Parathyroid adenoma (tissue), 2 donors: Measurements from ENCODE around the gene TOMM6.

Experiments
- H2AFZ ChIP-seq: fragments of 300-600 bp; sonication (generic); one replicate; pipeline ENCODE4 v1.7.0; 2017; ENCODE audit warnings: antibody characterized with exemption, mild to moderate bottlenecking
- H3K27ac ChIP-seq: fragments of 300-600 bp; sonication (generic); one replicate; pipeline ENCODE4 v1.7.0; 2017
- H3K27me3 ChIP-seq: fragments of 300-600 bp; sonication (generic); one replicate; pipeline ENCODE4 v1.7.0; 2017; ENCODE audit warnings: low read length; ENCODE audit not compliant: control insufficient read depth, insufficient read depth
- H3K36me3 ChIP-seq: fragments of 300-600 bp; sonication (generic); one replicate; pipeline ENCODE4 v1.7.0; 2017; ENCODE audit warnings: low read length; ENCODE audit not compliant: control insufficient read depth, insufficient read depth
- H3K4me1 ChIP-seq: fragments of 300-600 bp; sonication (generic); one replicate; pipeline ENCODE4 v1.7.0; 2017; ENCODE audit warnings: control low read depth
- H3K4me2 ChIP-seq: fragments of 300-600 bp; sonication (generic); one replicate; pipeline ENCODE4 v1.7.0; 2017; ENCODE audit warnings: low read length
- H3K4me3 ChIP-seq: fragments of 300-600 bp; sonication (generic); one replicate; pipeline ENCODE4 v1.7.0; 2017; ENCODE audit warnings: low read depth, low read length
- H3K79me2 ChIP-seq: fragments of 300-600 bp; sonication (generic); one replicate; pipeline ENCODE4 v1.7.0; 2017; ENCODE audit warnings: control low read depth
- H3K9ac ChIP-seq: fragments of 300-600 bp; sonication (generic); one replicate; pipeline ENCODE4 v1.7.0; 2017; ENCODE audit warnings: mild to moderate bottlenecking
- H3K9me3 ChIP-seq: fragments of 300-600 bp; sonication (generic); one replicate; pipeline ENCODE4 v1.7.0; 2017; ENCODE audit warnings: low read length; ENCODE audit not compliant: control insufficient read depth
- CTCF ChIP-seq: fragments of 300-600 bp; sonication (generic); IDR thresholded peaks from one replicate; pipeline ENCODE4 v1.7.0; 2017; ENCODE audit warnings: antibody characterized with exemption, mild to moderate bottlenecking
- donor health status: primary hyperparathyroidism.

TOMM6 gene

GRCh38 chr6:41824571-41825569 lies 37.4 kb downstream of the TOMM6 start:
- Histone ChIP-seq H3K4me1 (no peaks in the 10 kb centered on the region), H3K27ac (no peak overlapping the region), H2AFZ (no peak overlapping the region)

GRCh38 chr6:41826343-41827022 lies 39.0 kb downstream of the TOMM6 start:
- no peaks in the 10 kb centered on the region for H3K79me2 ChIP-seq
- no peak overlapping the region for H3K4me3 ChIP-seq
- no peaks in the 10 kb centered on the region for H3K36me3 ChIP-seq
- TF ChIP-seq CTCF: no peak
- no peaks in the 10 kb centered on the region for H3K9me3 ChIP-seq
- no peak overlapping the region for H3K27ac ChIP-seq
- no peaks in the 10 kb centered on the region for H3K4me1 ChIP-seq
- no peak overlapping the region for H2AFZ ChIP-seq
- no peak overlapping the region for H3K9ac ChIP-seq
- no peak overlapping the region for H3K4me2 ChIP-seq
- no peaks in the 10 kb centered on the region for H3K27me3 ChIP-seq

More at GRCh38 chr6:41824571-41825569, 37.4 kb downstream of the TOMM6 start:
- TF ChIP-seq CTCF: no peak
- Histone ChIP-seq H3K27me3 (no peaks in the 10 kb centered on the region), H3K9me3 (no peaks in the 10 kb centered on the region), H3K4me2 (no peak overlapping the region), H3K4me3 (no peak overlapping the region), H3K9ac (no peak overlapping the region), H3K36me3 (no peaks in the 10 kb centered on the region), H3K79me2 (no peaks in the 10 kb centered on the region)

- Histone ChIP-seq H3K27ac (no peak overlapping the region), H3K4me1 (no peaks in the 10 kb centered on the region), H3K27me3 (no peaks in the 10 kb centered on the region), H3K4me2 (no peak overlapping the region), H2AFZ (no peak overlapping the region), H3K79me2 (peaks cover 2% of the 10 kb centered on the region), H3K9ac (no peak overlapping the region), H3K36me3 (no peaks in the 10 kb centered on the region), H3K4me3 (no peak overlapping the region), H3K9me3 (no peaks in the 10 kb centered on the region)
- no peak for TF ChIP-seq CTCF
These were observed 44.8 kb downstream of the TOMM6 start for GRCh38 chr6:41832263-41832662.

GRCh38 chr6:41836022-41836659 lies 48.6 kb downstream of the TOMM6 start:
- Histone ChIP-seq H3K9ac (no peak overlapping the region), H3K27me3 (no peaks in the 10 kb centered on the region), H3K4me3 (no peak overlapping the region), H3K4me2 (no peak overlapping the region), H3K9me3 (no peaks in the 10 kb centered on the region), H3K36me3 (no peaks in the 10 kb centered on the region), H3K4me1 (no peaks in the 10 kb centered on the region), H3K27ac (no peak overlapping the region), H3K79me2 (peaks cover 11% of the 10 kb centered on the region), H2AFZ (no peak overlapping the region)
- TF ChIP-seq CTCF: no peak
